Activated CD4-positive, alpha-beta T cell treated with anti-CD3 and anti-CD28 coated beads for 1 hour (primary cell): ENCODE data around the gene LBR.
A peak's percentile ranks its signal among the peaks of the same experiment; 100 is the strongest.

Source experiments
- DNase-seq: peaks from one replicate; pipeline ENCODE4 v3.0.0-alpha.2; 2020

The LBR gene

DNA sequence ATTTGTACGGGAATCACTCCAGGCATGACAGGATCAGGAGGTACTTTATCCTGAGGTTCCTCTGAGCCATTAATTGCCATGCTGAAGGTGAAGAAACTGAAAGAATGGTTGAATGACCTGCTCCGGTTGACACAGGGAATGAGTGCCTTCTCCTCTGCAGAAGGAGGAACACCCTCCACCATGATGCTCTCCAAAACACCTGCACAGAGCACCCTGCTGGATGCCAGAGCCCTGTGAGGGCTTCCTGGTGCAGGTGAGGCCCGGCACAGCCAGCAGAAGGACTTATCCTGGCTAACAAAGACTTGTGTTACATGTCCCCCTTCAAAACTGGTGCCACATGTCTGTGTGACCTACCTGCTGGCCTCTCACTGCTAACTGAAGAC lies 14.3 kb upstream of the LBR start:
- DNase-seq = no peak

DNA sequence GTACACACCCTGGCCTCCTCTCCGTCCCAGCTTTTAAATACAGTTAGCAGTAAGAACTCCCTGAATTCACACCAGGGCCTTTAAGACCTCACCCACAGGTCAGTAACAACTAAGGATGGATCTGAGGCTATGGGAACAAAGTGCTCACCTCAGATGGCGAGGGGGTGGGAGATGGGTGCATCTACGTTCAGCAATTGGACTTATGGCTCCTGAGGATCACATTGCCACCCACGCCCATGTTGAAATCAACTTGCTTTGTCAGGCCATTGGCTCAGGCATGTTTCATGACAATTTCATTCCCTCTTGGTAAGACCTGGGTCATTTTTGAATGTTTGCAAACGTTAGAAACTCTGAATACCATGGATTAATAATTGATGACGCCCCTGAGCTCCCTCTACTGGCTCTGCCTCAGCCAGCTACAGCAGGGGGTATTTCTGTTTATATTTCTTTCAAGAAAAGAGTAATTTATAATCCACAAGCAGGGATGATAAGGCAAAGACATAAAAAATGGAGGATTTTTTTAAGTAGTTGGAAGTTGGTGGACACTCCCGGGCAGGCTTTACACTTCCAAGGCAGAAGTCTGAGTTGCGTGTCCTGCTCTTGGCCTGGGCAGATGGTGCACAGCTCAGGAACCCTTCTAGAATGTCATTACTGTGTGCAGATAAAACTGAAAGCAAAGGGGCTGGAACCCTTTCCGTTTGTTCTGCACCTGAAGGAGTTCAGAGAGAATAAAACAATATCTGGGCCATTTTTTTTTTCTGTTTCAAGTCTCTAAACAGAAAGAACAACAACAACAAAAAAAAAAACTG lies 13.7 kb upstream of the LBR start:
- no peak for DNase-seq

DNA sequence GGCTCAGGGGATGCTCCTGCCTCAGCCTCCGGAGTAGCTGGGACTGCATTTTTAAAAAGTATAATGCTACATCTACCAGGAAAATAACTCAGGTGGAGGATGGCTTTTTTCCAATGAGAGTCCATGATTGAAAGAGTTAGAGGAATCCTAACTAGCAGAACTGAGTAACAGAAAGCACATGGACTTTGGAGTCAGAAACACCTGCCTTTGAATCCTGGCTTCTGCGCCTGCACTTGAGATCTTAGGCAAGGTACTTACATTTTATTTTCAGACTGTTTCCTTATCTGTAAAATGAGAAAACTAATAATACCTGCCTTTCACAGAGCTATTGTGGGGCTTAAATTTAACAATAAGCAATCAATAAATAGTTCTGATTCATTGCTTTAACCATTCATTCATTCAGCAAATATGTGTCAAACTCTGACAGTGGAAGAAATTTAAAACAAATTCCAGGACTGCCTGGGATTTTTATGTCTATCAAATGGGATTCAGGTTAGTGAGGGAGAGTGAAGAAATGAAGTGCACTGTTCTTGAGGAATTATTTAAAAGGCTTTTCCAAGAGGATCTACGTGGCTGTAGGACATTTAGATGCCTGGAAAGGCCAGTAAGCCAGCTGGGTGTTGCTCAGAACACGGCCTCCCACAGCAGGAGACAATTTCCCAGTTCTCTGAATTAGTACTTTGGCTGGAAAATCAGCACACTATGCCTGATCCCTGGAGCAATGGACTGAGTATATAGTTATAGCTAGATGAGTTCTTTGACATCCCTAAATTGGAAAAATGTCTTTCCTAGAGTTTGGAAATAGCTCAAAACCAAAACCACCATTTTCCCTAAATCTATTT lies 12.8 kb upstream of the LBR start:
- DNase-seq = no peak

- no peak for DNase-seq
Observed at GRCh38 chr1:225437710-225438437, 10.0 kb upstream of the LBR start.

- no peak for DNase-seq
Observed at GRCh38 chr1:225435957-225436392, 8.1 kb upstream of the LBR start.

- DNase-seq = no peak
Observed at GRCh38 chr1:225435487-225435886, 7.6 kb upstream of the LBR start.

DNA sequence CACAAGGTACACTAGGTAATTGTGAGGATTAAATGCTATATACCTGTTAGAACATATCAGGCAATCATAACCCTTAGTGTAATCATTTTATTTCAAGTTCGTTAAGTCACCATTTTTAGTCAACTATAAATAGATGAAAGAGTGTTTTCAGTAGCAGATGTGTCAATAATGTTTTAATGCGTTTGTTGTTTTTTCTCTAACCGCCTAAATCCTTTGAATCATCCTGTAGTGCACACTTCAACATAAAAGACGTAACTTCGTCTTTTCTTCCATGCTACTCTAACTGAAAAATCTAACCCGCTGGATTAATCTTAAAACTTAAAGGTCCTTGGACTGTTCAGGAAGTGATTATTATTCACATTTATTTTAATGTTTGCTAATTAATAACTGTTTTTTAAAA lies 7.2 kb upstream of the LBR start:
- no peak for DNase-seq

GRCh38 chr1:225434046-225434445 lies 6.2 kb upstream of the LBR start:
- no peak for DNase-seq

DNA sequence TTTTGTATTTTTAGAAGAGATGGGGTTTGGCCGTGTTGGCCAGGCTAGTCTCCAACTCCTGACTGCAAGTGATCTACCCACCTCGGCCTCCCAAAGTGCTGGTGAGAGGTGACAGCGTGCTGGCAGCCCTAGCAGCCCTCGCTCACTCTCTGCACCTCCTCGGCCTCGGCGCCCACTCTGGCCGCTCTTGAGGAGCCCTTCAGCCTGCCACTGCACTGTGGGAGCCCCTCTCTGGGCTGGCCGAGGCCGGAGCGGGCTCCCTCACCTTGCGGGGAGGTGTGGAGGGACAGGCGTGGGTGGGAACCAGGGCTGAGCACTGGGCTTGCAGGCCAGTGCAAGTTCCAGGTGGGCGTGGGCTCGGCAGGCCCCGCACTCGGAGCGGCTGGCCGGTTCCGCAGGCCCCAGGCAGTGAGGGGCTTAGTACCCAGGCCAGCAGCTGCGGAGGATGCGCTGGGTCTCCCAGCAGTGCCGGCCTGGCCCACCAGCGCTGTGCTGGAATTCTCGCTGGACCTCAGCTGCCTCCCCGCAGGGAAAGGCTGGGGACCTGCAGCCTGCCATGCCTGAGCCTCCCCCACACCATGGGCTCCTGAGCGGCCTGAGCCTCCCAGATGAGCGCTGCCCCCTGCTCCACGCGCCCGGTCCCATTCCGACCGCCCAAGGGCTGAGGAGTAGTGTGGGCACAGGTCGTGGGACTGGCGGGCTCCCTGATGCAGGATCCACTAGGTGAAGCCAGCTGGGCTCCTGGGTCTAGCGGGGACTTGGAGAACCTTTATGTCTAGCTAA lies 3.4 kb upstream of the LBR start:
- no peak for DNase-seq

- no peak for DNase-seq
Observed at GRCh38 chr1:225430301-225430700, 2.5 kb upstream of the LBR start.

GRCh38 chr1:225428881-225429455 lies 1.1 kb upstream of the LBR start:
- DNase-seq = no peak

GRCh38 chr1:225428068-225428880 lies 436 bp upstream of the LBR start:
- DNase-seq = peak; percentile 89

- no peak for DNase-seq
Observed at GRCh38 chr1:225426395-225427234, 1.2 kb downstream of the LBR start.

DNA sequence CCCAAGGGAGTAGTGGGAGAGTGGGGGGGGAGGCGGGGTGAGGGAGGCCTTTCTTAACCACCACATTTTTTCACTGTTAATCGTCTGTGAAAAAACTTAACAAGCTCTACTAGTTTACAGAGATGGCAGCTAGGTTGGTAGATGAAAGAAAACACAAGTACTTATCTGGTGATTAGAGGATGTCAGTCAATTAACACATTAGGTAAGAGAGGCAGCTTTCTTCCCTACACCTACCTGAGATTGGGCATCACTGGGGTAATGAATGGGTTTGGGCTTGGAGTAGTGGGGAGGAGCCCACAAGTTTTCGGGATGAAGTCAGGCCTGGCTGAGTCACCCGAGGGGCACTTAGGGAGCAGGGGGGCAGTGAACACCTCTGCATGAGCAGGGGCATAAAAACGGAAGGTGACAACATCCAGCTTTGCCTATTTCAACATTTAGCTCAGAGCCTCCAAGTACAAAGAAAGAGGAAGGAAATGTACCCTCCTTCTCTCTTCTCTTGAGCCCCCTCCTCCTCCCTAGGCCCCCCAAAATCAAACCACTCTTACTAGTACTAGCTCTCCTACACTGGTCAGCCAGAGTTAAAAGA lies 2.5 kb downstream of the LBR start:
- no peak for DNase-seq

DNA sequence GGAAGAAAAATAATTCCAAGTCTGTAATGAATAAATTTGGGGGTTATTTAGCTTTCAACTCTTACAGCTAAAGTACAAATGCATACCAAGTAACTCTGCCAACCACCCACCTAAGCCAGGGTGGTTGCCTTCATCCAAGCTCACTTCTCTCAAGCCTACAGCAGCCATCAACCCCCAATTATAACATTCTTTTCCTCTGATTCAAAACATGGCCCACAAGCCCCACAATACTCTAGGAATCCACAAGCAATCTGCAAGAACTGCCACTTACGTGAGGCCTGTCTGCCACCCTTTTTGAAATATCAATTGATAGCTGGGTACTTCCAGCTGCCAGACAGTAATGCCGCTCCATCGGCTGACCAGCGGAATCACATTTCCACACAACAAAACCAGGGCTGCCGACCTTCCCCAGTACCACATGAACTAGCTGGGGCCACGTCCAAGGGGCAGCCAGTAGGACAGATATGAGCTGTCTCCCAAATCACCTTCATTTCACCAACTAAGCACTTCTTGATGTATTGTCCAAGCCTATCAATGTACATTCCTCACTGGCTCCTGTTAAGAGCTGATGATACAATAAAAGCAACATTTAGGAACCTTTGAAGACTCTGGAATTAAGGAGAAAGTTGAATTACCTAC lies 3.2 kb downstream of the LBR start:
- no peak for DNase-seq

GRCh38 chr1:225423518-225423855 lies 4.4 kb downstream of the LBR start:
- no peak for DNase-seq

GRCh38 chr1:225422795-225423517 lies 4.9 kb downstream of the LBR start:
- DNase-seq = no peak

DNA sequence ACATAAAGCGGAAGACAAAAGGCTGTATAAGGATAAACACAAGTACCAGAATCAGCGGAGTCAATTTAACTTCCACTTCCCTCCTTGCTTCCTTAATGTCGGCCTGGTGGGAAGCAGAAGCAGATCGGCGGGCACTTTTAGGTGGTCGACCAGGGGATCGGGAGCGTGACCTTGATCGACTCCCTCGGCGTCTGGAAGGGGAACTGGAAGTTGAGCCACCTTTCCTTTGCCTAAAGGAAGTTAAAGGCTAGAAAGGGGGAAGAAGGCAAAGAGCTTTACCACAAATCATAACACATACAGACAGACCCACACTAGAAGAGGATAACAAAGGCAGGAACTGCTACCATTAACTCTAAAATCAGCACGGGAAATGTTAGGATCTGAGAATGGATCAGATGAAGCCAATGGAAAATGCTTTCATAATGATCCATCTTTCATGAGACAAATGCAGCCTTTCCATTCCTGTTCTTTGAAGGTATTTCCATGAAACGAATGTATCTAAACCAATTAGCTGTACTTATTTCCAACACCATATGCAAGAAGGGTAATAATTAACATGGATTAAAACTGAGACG lies 5.7 kb downstream of the LBR start:
- no peak for DNase-seq

GRCh38 chr1:225418598-225418997 lies 9.2 kb downstream of the LBR start:
- DNase-seq = no peak
